ENCODE measurements around the gene PCDHGA9.
"Not testable (repeated sequence)": the region's sequence is repeated elsewhere in the genome, so short reads cannot be mapped to it uniquely, and the experiment has no call there.

- not testable (repeated sequence) for TF ChIP-seq CTCF (IDR thresholded peaks at IDR 0.05 in 4 of 5, conservative IDR thresholded peaks at IDR 0.05 in 1 of 5); POLR2A (IDR thresholded peaks at IDR 0.05)
Observed at GRCh38 chr5:141432726-141433125, 30.1 kb downstream of the PCDHGA9 start.

Data from gastrocnemius medialis (tissue), 4 donors.